Fibroblast of lung (primary cell): ENCODE results near the gene SMPD3.

Source experiments
- CTCF ChIP-seq, 2 donors: IDR thresholded peaks in 1 of 2; conservative IDR thresholded peaks in 1 of 2; 1 replicate in 1 of 2; 2 replicates in 1 of 2; pipeline ENCODE4 v1.5.1; 2011 to 2012; ENCODE audit warnings: low read length in 2 of 2, control low read depth in 1 of 2, inconsistent platforms in 1 of 2, low read depth in 1 of 2, mild to moderate bottlenecking in 1 of 2
- EZH2 ChIP-seq: IDR thresholded peaks from 2 replicates; pipeline ENCODE4 v1.5.1; 2012; ENCODE audit warnings: low read length, control low read depth, mild to moderate bottlenecking; ENCODE audit errors: missing control alignments

DNA sequence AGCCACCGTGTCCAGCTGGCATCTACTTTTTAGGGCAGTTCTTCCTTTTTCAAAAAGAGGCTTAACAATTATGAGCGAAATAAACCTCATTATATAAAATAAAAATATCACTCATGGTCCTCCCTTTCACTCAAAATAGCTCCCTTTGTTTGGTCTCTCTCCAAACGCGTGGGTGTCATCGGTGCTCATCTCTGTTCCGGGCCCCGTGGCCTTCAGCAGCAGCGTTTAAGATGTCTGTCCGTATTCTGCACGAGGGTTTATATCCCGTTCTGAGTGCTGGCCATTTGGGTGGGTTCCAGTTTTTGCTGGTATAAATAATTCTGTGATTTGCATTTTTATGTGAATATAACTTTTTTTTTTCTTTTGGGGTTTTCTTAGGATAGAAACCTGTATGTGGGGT, 104.1 kb downstream of the SMPD3 start:
- TF ChIP-seq CTCF (conservative IDR thresholded peaks at IDR 0.05 in 1 of 2, IDR thresholded peaks at IDR 0.05 in 1 of 2; ENCODE audit: low read depth in 1 of 2, low read length in 2 of 2) (no peak), EZH2 (no peak)
